Measurements from ENCODE around the gene RAPGEF2.
"Not testable (repeated sequence)": the region's sequence is repeated elsewhere in the genome, so short reads cannot be mapped to it uniquely, and the experiment has no call there.

RAPGEF2 gene

DNA sequence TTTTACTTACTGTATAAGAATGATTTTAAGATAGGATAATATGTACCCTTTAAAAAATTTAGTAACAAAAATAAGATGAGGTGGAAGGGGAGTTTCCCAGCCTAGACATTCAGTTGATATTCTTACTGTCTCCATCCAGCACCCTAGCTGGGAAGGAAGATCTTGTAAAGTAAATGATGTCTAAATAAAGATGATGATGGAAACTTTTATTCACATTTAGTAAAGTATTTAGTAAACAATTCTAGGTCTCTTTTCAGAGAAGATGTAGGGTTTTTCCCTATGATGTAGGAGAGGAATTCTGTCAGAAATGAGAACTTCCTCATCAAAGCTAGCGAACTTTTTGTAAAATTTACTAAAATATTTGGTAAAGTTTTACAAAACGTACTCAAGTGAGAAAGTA lies 136.8 kb downstream of the RAPGEF2 start:
- DNase-seq (ENCODE audit: extremely low read depth, low read depth) = no peak
- H3K4me3 ChIP-seq (replicated peaks; ENCODE audit: low read depth, low read length) = no peak overlapping the region
- TF ChIP-seq, protein P1, sequence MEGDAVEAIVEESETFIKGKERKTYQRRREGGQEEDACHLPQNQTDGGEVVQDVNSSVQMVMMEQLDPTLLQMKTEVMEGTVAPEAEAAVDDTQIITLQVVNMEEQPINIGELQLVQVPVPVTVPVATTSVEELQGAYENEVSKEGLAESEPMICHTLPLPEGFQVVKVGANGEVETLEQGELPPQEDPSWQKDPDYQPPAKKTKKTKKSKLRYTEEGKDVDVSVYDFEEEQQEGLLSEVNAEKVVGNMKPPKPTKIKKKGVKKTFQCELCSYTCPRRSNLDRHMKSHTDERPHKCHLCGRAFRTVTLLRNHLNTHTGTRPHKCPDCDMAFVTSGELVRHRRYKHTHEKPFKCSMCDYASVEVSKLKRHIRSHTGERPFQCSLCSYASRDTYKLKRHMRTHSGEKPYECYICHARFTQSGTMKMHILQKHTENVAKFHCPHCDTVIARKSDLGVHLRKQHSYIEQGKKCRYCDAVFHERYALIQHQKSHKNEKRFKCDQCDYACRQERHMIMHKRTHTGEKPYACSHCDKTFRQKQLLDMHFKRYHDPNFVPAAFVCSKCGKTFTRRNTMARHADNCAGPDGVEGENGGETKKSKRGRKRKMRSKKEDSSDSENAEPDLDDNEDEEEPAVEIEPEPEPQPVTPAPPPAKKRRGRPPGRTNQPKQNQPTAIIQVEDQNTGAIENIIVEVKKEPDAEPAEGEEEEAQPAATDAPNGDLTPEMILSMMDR (IDR thresholded peaks at IDR 0.05; ENCODE audit: low read depth, low read length, missing control alignments) = no peak

DNA sequence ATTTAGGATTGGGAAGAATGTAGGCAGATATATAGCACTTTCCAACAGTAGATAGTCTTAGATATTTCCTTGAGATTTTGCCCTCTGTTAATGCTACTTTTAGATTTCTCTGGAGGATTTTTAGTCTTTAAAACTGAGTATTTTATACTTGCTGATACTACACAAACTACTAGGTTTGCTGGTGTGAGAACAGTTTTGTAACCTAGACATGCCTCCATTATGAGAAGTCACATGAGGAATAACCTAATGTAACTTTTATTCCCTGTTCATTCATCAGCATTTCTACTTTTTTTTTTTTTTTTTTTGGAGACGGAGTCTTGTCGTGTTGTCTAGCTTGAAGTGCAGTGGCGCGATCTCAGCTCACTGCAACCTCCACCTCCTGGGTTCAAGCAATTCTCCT lies 137.2 kb downstream of the RAPGEF2 start:
- no peak overlapping the region for H3K4me3 ChIP-seq (replicated peaks; ENCODE audit: low read depth, low read length)
- DNase-seq (ENCODE audit: extremely low read depth, low read depth) = no peak
- TF ChIP-seq, protein P1 (IDR thresholded peaks at IDR 0.05; ENCODE audit: low read depth, low read length, missing control alignments) = no peak

DNA sequence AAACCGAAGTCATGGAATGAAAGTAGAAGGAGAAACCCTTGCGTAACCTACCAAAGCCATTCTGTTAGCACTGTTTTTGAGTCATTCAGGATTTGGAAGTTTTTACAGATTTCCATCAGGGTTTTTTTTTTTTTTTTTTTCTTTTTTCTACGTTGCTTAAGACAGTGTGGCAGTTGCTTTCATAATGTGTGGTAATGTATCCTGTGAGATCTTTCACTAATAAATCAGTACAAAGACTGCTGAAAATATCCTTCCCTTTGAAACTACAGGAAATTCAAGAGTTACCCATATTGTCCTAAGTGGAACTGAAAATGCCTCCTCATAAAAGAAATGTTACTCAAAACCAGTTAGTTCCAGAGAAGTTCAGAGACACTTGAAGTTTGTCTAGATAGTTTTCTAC lies 137.8 kb downstream of the RAPGEF2 start:
- H3K4me3 ChIP-seq (replicated peaks; ENCODE audit: low read depth, low read length) = no peak overlapping the region
- TF ChIP-seq, protein P1 (IDR thresholded peaks at IDR 0.05; ENCODE audit: low read depth, low read length, missing control alignments) = no peak
- DNase-seq (ENCODE audit: extremely low read depth, low read depth) = no peak

DNA sequence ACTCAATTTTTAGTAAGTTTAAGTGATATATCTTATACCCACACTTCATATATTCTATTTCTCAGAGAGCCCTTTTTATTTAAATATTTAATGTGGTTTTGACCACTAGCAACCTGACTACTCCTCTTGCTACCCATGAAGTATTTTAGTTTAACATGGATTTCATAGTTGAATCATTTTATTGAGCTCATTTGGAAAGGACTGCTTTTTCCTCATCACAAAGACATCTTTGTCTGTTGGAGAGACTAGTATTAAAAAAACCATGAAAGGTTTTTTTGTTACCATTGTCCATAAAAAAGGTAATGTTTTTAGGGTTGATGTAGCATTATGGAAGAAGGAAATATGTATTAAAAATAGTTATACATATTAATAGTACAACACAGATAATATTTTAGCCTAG lies 139.5 kb downstream of the RAPGEF2 start:
- DNase-seq (ENCODE audit: extremely low read depth, low read depth) = no peak
- TF ChIP-seq, protein P1 (IDR thresholded peaks at IDR 0.05; ENCODE audit: low read depth, low read length, missing control alignments) = no peak
- H3K4me3 ChIP-seq (replicated peaks; ENCODE audit: low read depth, low read length) = no peak overlapping the region

DNA sequence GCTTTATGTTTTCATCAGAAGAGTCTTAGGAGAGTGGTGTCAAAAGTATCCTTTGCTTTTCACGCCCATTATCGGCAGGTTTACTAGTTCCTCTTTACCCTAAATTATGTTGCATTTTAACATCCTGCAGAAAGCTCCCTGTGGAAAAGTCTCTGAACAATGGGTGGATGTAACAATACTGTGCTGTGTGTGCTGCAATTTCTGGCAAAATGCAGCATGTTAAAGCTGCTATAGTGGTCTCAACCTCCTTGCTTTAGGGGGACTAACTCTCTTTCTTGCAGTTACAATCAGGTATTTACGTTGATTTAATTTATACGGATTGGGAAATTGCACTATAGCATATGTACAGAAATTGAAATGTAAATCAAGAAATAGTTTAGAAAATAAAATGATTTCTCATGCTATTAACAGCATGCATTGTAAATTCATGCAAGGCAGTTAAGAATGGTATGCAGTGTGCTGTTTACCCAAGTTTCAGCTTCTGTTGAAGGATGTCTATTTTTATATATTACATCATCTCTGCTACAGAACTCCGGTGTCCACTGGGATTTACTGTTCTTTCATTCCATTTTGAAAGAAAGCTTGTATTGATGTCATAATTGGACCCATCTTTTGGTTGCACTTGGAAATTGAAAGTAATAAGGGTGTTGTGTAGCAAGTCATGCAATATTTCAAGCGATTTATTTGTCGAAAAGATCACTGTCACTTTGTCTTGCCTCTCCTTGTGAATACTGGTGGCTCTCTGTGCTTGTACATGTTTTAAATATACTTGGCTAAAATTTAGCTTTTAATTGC lies 145.7 kb downstream of the RAPGEF2 start:
- no peak for DNase-seq (ENCODE audit: extremely low read depth, low read depth)
- TF ChIP-seq, protein P1 (IDR thresholded peaks at IDR 0.05; ENCODE audit: low read depth, low read length, missing control alignments) = no peak
- H3K4me3 ChIP-seq (replicated peaks; ENCODE audit: low read depth, low read length) = no peak overlapping the region

DNA sequence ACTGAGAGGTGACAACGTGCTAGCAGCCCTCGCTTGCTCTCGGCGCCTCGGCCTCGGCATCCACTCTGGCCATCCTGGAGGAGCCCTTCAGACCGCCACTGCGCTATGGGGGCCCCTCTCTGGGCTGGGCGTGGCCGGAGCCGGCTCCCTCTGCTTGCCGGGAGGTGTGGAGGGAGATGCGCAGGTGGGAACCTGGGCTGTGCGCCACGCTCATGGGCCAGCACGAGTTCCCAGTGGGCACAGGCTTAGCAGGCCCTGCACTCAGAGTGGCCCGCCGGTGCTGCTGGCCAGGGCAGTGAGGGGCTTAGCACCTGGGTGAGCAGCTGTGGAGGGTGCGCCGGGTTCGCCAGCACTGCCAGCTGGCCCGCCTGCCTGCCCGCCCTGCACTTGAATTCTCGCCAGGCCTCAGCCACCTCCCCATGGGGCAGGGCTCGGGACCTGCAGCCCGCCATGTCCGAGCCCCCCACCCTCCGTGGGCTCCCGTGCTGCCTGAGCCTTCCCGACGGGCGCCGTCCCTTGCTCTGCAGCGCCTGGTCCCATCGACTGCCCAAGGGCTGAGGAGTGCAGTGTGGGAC lies 148.0 kb downstream of the RAPGEF2 start:
- no peak overlapping the region for H3K4me3 ChIP-seq (replicated peaks; ENCODE audit: low read depth, low read length)
- TF ChIP-seq, protein P1 (IDR thresholded peaks at IDR 0.05; ENCODE audit: low read depth, low read length, missing control alignments) = no peak
- no peak for DNase-seq (ENCODE audit: extremely low read depth, low read depth)

DNA sequence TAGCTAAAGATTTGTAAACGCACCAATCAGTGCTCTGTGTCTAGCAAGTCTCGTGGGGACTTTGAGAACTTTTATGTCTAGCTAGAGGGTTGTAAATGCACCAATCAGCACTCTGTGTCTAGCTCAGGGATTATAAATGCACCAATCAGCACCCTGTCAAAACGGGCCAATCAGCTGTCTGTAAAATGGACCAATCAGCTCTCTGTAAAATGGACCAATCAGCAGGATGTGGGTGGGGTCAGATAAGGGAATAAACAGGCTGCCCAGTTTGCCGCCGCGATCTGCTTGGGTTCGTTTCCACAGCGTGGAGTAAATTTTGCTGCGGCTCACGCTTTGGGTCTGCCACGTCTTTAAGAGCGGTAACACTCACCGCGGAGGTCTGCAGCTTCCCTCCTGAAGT lies 148.7 kb downstream of the RAPGEF2 start:
- not testable (repeated sequence) for DNase-seq (ENCODE audit: extremely low read depth, low read depth)

More for the DNA sequence above, 148.7 kb downstream of the RAPGEF2 start:
- not testable (repeated sequence) for H3K4me3 ChIP-seq (replicated peaks; ENCODE audit: low read depth, low read length)

Data from HFF-Myc (cell line).